Right forelimb (tissue), 1 donor: ENCODE measurements around the gene FBXO41.
"Not testable (repeated sequence)": the region's sequence is repeated elsewhere in the genome, so short reads cannot be mapped to it uniquely, and the experiment has no call there.

Experiments
- DNase-seq: peaks from one replicate; pipeline ENCODE4 v3.0.0-alpha.2; 2018

Gene FBXO41

GRCh38 chr2:73286134-73286655, 1.9 kb upstream of the FBXO41 start:
- no peak for DNase-seq

- no peak for DNase-seq
These were observed 971 bp upstream of the FBXO41 start for GRCh38 chr2:73285159-73285739.

- no peak for DNase-seq
These were observed 558 bp downstream of the FBXO41 start for GRCh38 chr2:73283545-73284295.

- DNase-seq, result no peak
These were observed 1.2 kb downstream of the FBXO41 start for GRCh38 chr2:73282924-73283544.

- no peak for DNase-seq
These were observed 3.0 kb downstream of the FBXO41 start for GRCh38 chr2:73281244-73281643.

GRCh38 chr2:73279852-73280251, 4.4 kb downstream of the FBXO41 start:
- no peak for DNase-seq

GRCh38 chr2:73272270-73272669, 12.0 kb downstream of the FBXO41 start:
- DNase-seq, result no peak

- DNase-seq, result no peak
These were observed 14.4 kb downstream of the FBXO41 start for GRCh38 chr2:73269686-73270465.

- DNase-seq, result no peak
These were observed 15.2 kb downstream of the FBXO41 start for GRCh38 chr2:73268830-73269685.

- DNase-seq, result no peak
These were observed 15.9 kb downstream of the FBXO41 start for GRCh38 chr2:73268366-73268829.

GRCh38 chr2:73267008-73267407, 17.3 kb downstream of the FBXO41 start:
- DNase-seq, result no peak

GRCh38 chr2:73266061-73266901, 18.0 kb downstream of the FBXO41 start:
- no peak for DNase-seq

GRCh38 chr2:73265298-73266060, 18.8 kb downstream of the FBXO41 start:
- no peak for DNase-seq

- DNase-seq, result no peak
These were observed 19.5 kb downstream of the FBXO41 start for GRCh38 chr2:73264783-73265182.

GRCh38 chr2:73264332-73264606, 20.0 kb downstream of the FBXO41 start:
- DNase-seq, result no peak

GRCh38 chr2:73263540-73264331, 20.5 kb downstream of the FBXO41 start:
- no peak for DNase-seq

- DNase-seq, result not testable (repeated sequence)
These were observed 21.4 kb downstream of the FBXO41 start for GRCh38 chr2:73262691-73263429.

- DNase-seq, result no peak
These were observed 22.1 kb downstream of the FBXO41 start for GRCh38 chr2:73262108-73262651.
